Tibial artery (tissue), 4 donors: ENCODE results near the gene RREB1.

ENCODE experiments used
- DNase-seq, 2 donors: peaks; one replicate each; pipeline ENCODE4 v3.0.0-alpha.2; 2019
- H3K27ac ChIP-seq, 2 donors: fragments of 200-600 bp; sonication (generic) in 1 of 2; 1 replicate in 1 of 2; 2 replicates in 1 of 2; pipeline ENCODE4 v1.5.1; 2018 to 2019; ENCODE audit warnings: mild to moderate bottlenecking in 1 of 2
- H3K27me3 ChIP-seq, 2 donors: fragments of 200-600 bp; sonication (generic) in 1 of 2; one replicate each; pipeline versions ENCODE4 v1.5.1 to v1.6.0; 2016 to 2019
- H3K36me3 ChIP-seq, 3 donors: fragments of 200-600 bp; sonication (generic) in 2 of 3; one replicate each; pipeline ENCODE4 v1.5.1; 2016 to 2019; ENCODE audit warnings: mild to moderate bottlenecking in 2 of 3
- H3K4me1 ChIP-seq, 4 donors: fragments of 200-600 bp; sonication (generic) in 2 of 4; 1 replicate in 3 of 4; 2 replicates in 1 of 4; pipeline ENCODE4 v1.5.1; 2016 to 2019
- H3K4me3 ChIP-seq, 2 donors: fragments of 200-600 bp; sonication (generic) in 1 of 2; 1 replicate in 1 of 2; 2 replicates in 1 of 2; pipeline ENCODE4 v1.5.1; 2018 to 2019; ENCODE audit warnings: mild to moderate bottlenecking in 2 of 2
- H3K9me3 ChIP-seq, 3 donors: fragments of 200-600 bp; sonication (generic) in 1 of 3; one replicate each; pipeline ENCODE4 v1.5.1; 2016 to 2019
- intact Hi-C: fragments of 100-400 bp; cut with DNase I; formaldehyde crosslinking; loops from one replicate; pipeline ENCODE4 v1.15.0; 2023; ENCODE audit warnings: low total_unique reads
- TF ChIP-seq, protein P1 (sequence below), 2 experiments: fragments of 200-600 bp in 1 of 2; fragments of 450-650 bp in 1 of 2; IDR thresholded peaks; one replicate each; pipeline ENCODE4 v1.5.1; 2017 to 2019; ENCODE audit warnings: antibody characterized with exemption in 2 of 2, mild to moderate bottlenecking in 1 of 2, moderate library complexity in 1 of 2

Gene RREB1

DNA sequence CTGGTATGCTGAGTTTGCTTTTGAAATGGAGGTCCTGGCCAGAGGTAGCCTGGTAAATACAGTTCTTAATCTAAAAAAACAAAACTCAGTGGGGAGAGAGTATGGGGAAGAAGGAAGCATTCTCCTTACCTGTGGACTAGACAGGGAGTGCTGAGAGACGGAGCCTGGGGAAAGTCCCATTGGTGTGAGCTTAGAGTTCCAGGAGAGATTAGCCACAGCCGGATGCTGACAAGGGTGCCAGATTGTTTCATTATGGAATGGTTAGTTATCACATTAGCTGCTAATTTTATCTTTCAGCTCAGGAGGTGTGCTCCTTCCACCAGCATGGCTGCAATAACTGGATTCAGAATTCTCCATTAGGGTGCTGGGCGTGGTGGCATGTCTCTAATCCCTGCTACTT lies 75.9 kb downstream of the RREB1 start:
- H3K4me1 ChIP-seq: no peaks in the 10 kb centered on the region
- H3K27me3 ChIP-seq: no peaks in the 10 kb centered on the region
- no peaks in the 10 kb centered on the region for H3K9me3 ChIP-seq
- H3K27ac ChIP-seq: no peak overlapping the region
- DNase-seq: no peak
- H3K4me3 ChIP-seq: no peak overlapping the region
- H3K36me3 ChIP-seq: peaks cover 53 to 70% (median 67%) of the 10 kb centered on the region in 3 donors
- intact Hi-C loops: no loop called here
- TF ChIP-seq, protein P1, sequence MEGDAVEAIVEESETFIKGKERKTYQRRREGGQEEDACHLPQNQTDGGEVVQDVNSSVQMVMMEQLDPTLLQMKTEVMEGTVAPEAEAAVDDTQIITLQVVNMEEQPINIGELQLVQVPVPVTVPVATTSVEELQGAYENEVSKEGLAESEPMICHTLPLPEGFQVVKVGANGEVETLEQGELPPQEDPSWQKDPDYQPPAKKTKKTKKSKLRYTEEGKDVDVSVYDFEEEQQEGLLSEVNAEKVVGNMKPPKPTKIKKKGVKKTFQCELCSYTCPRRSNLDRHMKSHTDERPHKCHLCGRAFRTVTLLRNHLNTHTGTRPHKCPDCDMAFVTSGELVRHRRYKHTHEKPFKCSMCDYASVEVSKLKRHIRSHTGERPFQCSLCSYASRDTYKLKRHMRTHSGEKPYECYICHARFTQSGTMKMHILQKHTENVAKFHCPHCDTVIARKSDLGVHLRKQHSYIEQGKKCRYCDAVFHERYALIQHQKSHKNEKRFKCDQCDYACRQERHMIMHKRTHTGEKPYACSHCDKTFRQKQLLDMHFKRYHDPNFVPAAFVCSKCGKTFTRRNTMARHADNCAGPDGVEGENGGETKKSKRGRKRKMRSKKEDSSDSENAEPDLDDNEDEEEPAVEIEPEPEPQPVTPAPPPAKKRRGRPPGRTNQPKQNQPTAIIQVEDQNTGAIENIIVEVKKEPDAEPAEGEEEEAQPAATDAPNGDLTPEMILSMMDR (IDR thresholded peaks at IDR 0.05): no peak

- H3K27ac ChIP-seq: no peak overlapping the region
- DNase-seq: no peak
- no peaks in the 10 kb centered on the region for H3K9me3 ChIP-seq
- no peak overlapping the region for H3K4me3 ChIP-seq
- no peaks in the 10 kb centered on the region for H3K27me3 ChIP-seq
- TF ChIP-seq, protein P1 (IDR thresholded peaks at IDR 0.05): no peak
- H3K36me3 ChIP-seq: peaks cover 60 to 78% (median 75%) of the 10 kb centered on the region in 3 donors
- no peaks in the 10 kb centered on the region for H3K4me1 ChIP-seq
- intact Hi-C loops: no loop called here
Observed at GRCh38 chr6:7184502-7184901, 76.7 kb downstream of the RREB1 start.

DNA sequence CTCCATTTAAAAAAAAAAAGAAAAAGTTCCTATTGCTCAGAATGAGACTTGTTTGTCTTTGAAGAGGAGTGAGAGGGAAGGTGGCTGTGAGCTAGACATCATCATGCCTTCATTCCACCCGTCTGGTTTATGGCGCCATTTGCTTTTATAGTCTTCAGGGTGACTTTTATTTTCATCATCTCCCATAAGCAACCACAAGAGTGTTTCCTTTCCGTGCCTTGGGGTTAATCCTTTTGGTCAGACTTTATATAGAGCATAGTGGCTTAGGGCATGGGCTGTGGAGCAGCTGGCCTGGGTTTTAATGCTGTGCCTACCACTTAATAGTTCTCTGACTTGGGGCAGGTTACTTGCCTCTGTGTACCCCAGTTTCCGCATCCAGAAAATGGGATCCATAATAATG lies 77.8 kb downstream of the RREB1 start:
- no peaks in the 10 kb centered on the region for H3K9me3 ChIP-seq
- intact Hi-C loops: no loop called here
- no peaks in the 10 kb centered on the region for H3K27me3 ChIP-seq
- no peak overlapping the region for H3K27ac ChIP-seq
- peaks cover 65 to 83% (median 78%) of the 10 kb centered on the region in 3 donors for H3K36me3 ChIP-seq
- no peak overlapping the region for H3K4me3 ChIP-seq
- TF ChIP-seq, protein P1 (IDR thresholded peaks at IDR 0.05): no peak
- no peaks in the 10 kb centered on the region for H3K4me1 ChIP-seq
- DNase-seq: no peak

DNA sequence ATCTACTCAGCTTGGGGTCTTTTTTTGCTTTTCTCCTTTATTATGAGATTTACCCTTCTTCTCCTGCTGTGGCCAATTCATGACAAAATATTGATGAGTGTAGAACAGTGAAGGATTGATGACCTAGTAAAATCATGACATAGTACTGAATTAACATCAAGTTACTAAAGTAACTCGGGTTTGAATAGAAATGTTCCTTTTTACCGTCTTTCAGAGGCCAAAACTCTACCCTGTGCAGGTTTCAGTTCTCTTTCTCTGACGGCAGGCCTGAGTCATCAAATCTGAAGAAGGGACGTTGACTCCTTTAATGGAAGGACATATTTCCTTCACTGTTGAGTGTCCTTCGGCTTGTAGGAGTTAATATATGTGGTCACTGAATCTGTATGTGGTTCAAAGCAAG lies 80.7 kb downstream of the RREB1 start:
- DNase-seq: no peak
- Histone ChIP-seq H3K4me1 (no peaks in the 10 kb centered on the region), H3K27me3 (no peaks in the 10 kb centered on the region), H3K4me3 (no peak overlapping the region), H3K9me3 (no peaks in the 10 kb centered on the region), H3K27ac (no peak overlapping the region), H3K36me3 (peaks cover 53 to 64% (median 55%) of the 10 kb centered on the region in 3 donors)
- TF ChIP-seq, protein P1 (IDR thresholded peaks at IDR 0.05): no peak
- intact Hi-C loops: no loop called here

- Histone ChIP-seq H3K9me3 (no peaks in the 10 kb centered on the region), H3K4me1 (no peaks in the 10 kb centered on the region), H3K36me3 (peaks cover 48 to 59% (median 50%) of the 10 kb centered on the region in 3 donors), H3K27ac (no peak overlapping the region), H3K27me3 (no peaks in the 10 kb centered on the region), H3K4me3 (no peak overlapping the region)
- no peak for DNase-seq
- intact Hi-C loops: no loop called here
- TF ChIP-seq, protein P1 (IDR thresholded peaks at IDR 0.05): no peak
Observed at GRCh38 chr6:7189101-7189758, 81.5 kb downstream of the RREB1 start.
